Activated CD8-positive, alpha-beta memory T cell treated with anti-CD3 and anti-CD28 coated beads, Interleukin-2, amount 50 U/mL, for 48 hours (primary cell): ENCODE data around the gene ZFYVE28.
"Not testable (repeated sequence)": the region's sequence is repeated elsewhere in the genome, so short reads cannot be mapped to it uniquely, and the experiment has no call there.

Source experiments
- DNase-seq: peaks from one replicate; pipeline ENCODE4 v3.0.0-alpha.2; 2020

ZFYVE28 gene

GRCh38 chr4:2417765-2418649 lies at the start of gene ZFYVE28:
ZFYVE28 (minus strand) TSS chr4:2418645; CDS start chr4:2418323, 322 bp downstream.
- peak; percentile 68 for DNase-seq

GRCh38 chr4:2465544-2465943 lies 47.1 kb upstream of the ZFYVE28 start:
- not testable (repeated sequence) for DNase-seq

GRCh38 chr4:2465032-2465431 lies 46.6 kb upstream of the ZFYVE28 start:
- no peak for DNase-seq

- DNase-seq, result no peak
Observed at GRCh38 chr4:2462992-2463762, 44.7 kb upstream of the ZFYVE28 start.

- peak; percentile 80 for DNase-seq
Observed at GRCh38 chr4:2462218-2462991, 44.0 kb upstream of the ZFYVE28 start.

GRCh38 chr4:2461246-2461960 lies 43.0 kb upstream of the ZFYVE28 start:
- DNase-seq, result no peak

GRCh38 chr4:2459589-2460349 lies 41.3 kb upstream of the ZFYVE28 start:
- no peak for DNase-seq

- no peak for DNase-seq
Observed at GRCh38 chr4:2458546-2459491, 40.4 kb upstream of the ZFYVE28 start.

GRCh38 chr4:2457481-2458295 lies 39.2 kb upstream of the ZFYVE28 start:
- no peak for DNase-seq

- DNase-seq, result no peak
Observed at GRCh38 chr4:2451821-2452785, 33.7 kb upstream of the ZFYVE28 start.

- no peak for DNase-seq
Observed at GRCh38 chr4:2451036-2451520, 32.6 kb upstream of the ZFYVE28 start.

- no peak for DNase-seq
Observed at GRCh38 chr4:2450394-2451035, 32.1 kb upstream of the ZFYVE28 start.

- DNase-seq, result no peak
Observed at GRCh38 chr4:2449511-2450392, 31.3 kb upstream of the ZFYVE28 start.

- DNase-seq, result no peak
Observed at GRCh38 chr4:2449051-2449450, 30.6 kb upstream of the ZFYVE28 start.

- no peak for DNase-seq
Observed at GRCh38 chr4:2448589-2448988, 30.1 kb upstream of the ZFYVE28 start.
